HG03469 (cell line): ENCODE measurements around the gene KCNQ1OT1.

Experiments
- ATAC-seq: cut with Tn5 transposase; IDR thresholded peaks from one replicate; pipeline ENCODE4 v1.9.1; 2021; ENCODE audit warnings: mild to moderate bottlenecking, moderate library complexity, moderate number of reproducible peaks; ENCODE audit not compliant: unreplicated experiment

The KCNQ1OT1 gene

DNA sequence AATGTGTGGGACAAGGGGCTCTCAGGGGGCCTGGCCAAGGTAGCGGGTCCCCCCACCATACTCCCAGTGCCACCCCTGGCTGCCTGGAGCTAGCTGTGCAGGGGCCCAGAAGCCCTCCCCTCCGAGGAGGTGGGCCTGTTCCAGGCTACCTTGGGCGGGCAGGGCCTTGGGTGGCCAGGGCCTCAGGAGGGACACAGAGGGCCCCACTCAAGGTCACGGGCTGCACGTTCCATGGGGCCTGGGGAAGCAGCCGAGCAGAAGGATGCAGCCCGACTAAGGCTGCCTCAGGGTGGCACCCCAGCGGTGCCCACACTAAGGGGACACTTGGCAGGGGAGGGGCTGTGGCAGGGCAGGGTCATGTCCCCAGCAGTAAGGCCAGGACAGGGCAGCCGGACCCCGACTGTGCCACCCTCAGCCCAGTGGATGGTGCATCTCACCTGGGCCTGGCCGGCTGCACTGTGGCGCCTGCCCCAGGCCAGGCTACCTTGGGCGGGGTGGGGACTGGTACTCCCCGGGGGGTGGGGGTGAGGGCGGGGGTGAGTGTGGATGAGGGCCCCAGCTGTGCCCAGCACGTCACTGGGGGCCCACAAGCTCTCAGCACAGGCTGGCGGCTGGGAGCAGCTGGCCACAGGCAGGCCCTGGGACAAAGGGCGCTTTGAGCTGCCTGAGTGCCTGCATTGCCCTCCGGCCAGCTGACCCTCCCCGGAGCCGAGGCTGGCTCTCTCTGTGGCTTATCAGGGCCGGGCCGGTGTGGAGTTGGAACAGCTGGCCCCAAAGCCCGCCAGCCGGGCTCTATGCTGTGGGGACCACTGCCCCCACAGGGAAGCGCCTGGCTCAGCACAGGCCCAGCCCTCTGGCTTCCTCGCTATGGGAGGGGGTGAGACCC, 137.9 kb downstream of the KCNQ1OT1 start:
- ATAC-seq, result no peak

DNA sequence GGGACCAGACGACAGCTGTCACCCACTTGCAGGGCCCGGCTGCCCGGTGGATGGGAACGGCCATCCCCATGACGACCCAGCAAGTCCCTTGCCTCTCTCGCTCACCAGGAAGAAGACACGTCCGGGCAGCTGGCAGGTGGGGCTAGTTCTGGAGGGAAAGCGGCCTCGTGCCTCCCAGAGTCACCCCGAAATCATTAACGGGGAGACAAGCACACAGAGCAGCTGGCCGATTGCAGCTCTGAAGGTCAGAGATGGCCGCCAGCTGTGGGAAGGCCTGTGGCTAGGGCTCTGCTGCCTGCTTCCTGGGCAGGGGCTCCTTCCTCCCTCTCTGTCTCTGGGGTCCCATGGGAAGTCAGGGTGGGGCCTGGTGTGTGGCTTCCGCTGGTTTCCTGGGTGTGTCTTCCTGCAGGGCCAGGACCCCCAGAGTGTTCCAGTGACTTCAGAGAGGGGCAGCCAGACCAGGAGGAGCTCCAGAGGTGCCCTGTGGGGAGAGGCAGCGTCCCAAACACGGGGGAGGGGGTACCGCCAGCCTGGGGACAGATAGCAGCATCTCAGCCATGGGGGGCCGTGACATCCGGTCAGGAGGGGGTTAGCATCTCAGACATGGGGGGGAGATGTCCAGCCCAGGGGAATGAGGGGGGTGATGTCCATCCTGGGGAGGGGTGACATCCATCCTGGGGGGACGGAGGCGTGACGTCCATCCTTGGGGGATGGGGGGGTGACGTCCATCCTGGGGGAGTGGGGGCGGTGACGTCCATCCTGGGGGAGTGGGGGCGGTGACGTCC, 140.1 kb downstream of the KCNQ1OT1 start:
- no peak for ATAC-seq

DNA sequence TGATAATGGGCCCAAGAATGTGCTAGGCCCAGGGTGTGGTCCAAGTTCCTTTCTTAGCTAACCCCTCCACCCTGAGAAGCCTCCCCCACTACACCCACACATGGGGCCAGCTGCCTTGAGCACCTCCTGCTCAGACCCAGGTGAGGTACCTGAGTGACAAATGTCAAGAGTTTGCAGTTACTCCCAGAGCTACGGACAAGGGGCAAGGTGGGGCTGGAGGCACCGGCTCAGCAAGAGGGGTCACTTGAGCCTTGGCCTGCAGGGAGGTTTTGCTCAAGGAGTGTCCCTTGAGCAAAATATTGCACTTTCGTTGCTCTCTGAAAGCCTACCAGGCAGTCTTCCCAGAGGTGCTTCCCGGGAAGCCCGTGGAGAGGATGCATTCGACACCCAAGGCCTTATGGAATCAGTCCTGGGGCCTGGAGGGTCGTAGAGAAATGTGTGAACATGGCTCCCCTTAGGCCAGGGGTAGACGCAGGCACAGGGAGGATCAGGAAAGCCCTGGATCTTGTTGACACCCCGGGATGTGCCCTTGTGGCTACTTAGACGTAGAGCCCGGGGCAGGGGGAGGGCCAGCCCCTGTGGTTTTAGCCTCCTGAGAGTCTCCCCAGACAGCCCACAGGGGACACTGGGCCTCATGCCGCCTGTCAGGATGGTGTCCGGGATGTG, 140.8 kb downstream of the KCNQ1OT1 start:
- ATAC-seq, result no peak

DNA sequence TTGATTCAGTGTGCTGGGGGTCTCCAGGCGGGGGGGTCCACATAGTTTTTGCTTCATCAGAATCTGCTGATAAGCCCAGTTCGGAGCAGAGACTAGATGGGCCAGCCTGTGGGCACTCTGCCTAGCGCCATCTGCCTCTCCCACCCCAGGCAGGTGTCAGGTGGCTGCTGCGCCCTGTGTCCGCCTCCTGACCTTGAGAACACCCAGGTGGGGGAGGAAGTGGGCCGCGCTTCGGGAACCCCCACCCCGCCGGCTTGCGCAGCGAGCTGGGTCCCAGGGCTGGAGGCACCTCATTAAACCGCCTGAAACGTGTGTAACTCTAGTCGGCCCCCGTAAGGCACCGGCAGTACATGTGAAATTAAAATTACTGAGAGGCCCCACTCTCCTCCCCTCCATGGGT, 141.4 kb downstream of the KCNQ1OT1 start:
- no peak for ATAC-seq
